22Rv1 (cell line): ENCODE measurements around the gene PCSK5.

Experiments used
- H3K27ac ChIP-seq: fragments of 450-650 bp; 2 replicates; pipeline ENCODE4 v1.5.1; 2017
- ZFX ChIP-seq: fragments of 450-650 bp; IDR thresholded peaks from 2 replicates; pipeline ENCODE4 v1.6.1; 2017; ENCODE audit warnings: antibody characterized with exemption, borderline replicate concordance
- TF ChIP-seq, protein P1 (sequence below): fragments of 450-650 bp; IDR thresholded peaks from 2 replicates; pipeline ENCODE4 v1.5.1; 2017; ENCODE audit warnings: mild to moderate bottlenecking

The PCSK5 gene

DNA sequence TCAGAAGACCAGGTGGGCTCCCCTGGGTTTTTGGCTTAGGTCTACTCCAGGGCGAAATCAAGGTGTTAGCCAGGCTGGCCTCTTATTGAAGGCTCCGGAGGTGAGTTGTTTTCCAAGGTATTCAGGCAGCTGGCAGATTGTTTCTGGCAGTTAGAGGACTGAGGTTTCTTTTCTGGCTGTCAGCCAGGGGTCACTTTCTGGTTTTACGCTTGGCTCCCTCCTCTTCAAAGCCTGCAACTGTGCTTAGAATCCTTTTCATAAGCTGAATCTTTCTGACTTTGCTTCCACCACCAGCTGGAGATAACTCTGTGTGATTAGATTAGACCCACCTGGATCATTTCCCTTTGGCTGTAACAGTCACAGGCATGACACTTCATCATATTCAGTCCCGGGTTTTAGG lies 479.1 kb downstream of the PCSK5 start:
- H3K27ac ChIP-seq: no peak overlapping the region
- TF ChIP-seq ZFX: no peak
- TF ChIP-seq, protein P1, sequence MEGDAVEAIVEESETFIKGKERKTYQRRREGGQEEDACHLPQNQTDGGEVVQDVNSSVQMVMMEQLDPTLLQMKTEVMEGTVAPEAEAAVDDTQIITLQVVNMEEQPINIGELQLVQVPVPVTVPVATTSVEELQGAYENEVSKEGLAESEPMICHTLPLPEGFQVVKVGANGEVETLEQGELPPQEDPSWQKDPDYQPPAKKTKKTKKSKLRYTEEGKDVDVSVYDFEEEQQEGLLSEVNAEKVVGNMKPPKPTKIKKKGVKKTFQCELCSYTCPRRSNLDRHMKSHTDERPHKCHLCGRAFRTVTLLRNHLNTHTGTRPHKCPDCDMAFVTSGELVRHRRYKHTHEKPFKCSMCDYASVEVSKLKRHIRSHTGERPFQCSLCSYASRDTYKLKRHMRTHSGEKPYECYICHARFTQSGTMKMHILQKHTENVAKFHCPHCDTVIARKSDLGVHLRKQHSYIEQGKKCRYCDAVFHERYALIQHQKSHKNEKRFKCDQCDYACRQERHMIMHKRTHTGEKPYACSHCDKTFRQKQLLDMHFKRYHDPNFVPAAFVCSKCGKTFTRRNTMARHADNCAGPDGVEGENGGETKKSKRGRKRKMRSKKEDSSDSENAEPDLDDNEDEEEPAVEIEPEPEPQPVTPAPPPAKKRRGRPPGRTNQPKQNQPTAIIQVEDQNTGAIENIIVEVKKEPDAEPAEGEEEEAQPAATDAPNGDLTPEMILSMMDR: no peak

DNA sequence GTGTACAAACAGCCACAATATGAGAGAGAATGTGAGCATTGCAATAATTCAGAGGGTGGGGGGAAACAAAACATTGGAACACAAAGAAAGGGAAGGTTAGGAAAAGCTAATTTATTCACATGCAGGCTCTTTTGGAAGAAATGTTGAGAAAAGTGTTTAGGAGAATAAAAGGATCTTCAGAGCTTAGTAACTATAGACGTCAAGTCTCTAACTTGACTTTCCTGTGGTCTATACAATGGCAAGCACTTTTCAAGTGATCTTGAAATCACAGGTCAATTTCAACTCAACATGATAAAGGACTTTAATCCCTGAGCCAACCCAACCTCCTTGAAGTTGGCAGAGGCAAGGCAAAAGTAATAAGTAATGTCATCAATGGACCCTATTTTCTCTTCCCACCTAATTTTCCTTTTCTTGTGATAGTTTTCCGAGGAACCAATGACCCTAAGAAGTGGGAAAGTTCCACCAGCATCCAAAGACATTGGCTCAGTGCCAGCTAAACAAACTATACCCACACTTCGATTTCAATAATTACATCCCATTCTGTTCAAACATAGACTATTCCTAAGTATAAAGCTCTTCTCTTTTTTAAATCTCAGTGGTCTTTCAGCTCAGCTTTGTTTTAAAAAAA lies 480.0 kb downstream of the PCSK5 start:
- TF ChIP-seq ZFX: no peak
- H3K27ac ChIP-seq: no peak overlapping the region

DNA sequence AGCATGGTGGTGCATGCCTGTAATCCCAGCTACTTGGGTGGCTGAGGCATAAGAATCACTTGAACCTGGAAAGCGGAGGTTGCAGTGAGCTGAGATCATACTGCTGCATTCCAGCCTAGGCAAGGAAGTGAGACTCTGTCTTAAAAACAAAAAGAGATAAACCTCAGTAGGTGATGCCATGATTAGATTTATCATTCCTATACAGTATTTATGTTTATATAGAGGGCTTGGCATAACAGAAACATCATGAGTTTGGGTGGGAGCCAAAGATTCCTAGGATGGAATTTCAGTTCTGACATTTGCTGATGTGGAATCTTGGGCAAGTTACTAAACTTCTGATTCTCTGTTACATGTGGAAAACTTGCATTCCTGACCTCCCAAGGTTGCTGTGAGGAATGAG lies 481.4 kb downstream of the PCSK5 start:
- no peak overlapping the region for H3K27ac ChIP-seq
- no peak for TF ChIP-seq ZFX
- TF ChIP-seq, protein P1: no peak

DNA sequence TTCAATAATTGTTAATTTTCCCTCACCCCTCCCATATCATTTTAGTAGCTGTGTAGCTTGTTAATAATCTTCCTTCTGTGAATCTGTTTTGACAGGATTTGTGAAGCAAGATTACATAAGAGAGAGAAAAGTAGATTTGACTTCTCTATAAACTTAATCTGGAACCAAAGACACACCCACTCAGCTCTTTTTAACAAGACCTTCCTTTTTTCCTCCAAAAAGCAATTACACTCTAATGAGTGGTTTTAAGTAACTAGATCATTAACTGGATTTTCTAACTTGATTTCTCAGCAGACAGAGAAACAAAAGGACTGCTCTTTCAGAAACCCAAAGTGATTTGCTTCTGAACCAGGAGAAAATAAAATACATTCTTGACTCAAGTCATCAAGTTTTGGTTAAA lies 481.9 kb downstream of the PCSK5 start:
- no peak for TF ChIP-seq ZFX
- TF ChIP-seq, protein P1: no peak

DNA sequence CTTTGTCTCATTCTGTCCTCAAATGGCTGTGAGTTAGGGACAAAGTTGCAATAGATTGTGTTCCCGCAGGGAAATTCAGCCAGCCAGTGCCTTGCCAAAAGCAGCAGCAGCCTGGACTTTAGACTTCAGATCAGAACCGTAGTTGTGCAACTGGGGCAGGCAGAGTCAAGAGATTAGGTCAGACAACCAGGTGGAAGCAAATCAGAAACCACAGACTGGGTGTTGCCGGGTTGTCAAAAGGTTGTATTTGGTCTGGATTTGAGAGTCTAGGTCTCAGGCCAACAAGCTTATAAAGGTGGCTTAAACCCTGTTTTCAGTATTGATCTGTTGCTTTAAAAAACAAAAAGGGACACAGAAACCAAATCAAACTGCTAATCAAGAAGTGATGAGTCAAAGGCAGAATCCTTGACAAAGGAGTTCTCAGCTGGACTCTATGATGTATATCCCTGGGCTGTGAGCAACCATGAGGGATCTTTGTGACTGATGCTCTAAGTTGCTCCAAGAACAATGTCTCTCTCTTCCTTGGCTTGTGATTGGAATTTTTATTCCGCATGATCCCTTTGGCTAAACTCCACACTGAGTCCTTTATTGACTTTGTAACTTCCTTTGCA lies 482.8 kb downstream of the PCSK5 start:
- H3K27ac ChIP-seq: no peak overlapping the region
- TF ChIP-seq, protein P1: no peak
- no peak for TF ChIP-seq ZFX

More for the DNA sequence above, 481.9 kb downstream of the PCSK5 start:
- no peak overlapping the region for H3K27ac ChIP-seq

DNA sequence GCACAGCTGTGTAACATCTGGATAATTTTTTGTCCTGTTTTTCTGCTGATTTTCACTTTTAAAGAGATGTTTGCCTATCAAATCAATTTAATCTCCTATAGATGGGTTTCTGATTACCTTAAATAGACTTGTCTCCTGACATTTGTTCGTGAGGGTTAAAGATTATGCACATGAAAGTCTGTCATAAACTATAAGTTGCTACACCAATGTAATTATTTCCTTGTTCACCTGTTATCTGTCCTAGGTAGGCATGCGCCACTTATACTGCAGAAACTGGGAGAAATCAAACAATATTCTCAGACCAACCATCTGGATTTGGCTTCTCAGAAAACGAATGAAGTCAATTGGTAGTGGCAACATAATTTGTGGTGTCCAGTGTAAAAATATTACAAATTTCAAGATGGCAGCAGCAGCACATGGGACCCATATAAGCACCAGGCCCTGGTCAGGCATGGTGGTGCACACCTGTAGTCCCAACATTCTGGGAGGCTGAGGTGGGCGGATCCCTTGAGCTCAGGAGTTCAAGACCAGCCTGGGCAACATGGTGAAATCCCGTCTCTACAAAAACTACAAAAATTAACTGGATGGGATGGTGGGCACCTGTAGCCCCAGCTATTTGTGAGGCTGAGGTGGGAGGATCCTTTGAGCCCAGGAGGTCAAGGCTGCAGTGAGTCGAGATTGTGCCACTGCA lies 483.5 kb downstream of the PCSK5 start:
- no peak for TF ChIP-seq ZFX
- TF ChIP-seq, protein P1: no peak
- no peak overlapping the region for H3K27ac ChIP-seq

DNA sequence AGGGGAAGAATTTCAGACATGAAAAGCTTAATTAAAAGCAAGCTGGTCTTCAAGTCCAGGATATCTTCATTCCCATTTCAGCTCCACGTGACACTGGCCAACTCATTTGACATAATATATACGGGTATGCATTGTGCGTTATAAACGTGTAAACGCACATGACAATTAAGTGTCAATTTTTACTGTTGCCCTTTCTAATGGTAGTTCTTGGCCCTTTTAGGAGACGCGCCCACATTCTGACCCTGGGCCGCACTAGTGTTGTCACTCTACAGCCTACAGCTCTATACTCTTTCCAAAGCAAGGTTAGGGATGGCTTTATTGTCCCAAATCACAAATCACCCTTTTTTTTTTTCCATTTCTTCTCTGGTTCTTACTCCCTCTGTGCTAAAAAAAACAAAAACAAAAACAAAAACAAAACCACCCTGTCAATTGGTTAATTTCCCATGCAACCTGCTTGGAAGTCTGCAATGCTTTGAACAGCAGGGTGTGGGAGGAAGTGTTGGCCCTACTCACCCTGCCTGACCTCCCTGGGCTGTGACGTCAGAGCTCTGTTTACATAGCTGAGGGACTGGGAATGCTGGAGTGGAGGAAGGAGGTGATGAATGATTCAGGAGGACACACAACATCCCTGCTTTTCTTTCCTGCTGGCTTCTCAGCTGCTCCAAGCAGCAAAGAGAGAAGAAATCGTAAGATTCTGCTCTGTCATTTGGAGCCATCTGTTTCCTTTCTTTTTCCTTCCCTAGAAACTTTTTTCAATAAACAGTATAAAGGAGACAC lies 484.5 kb downstream of the PCSK5 start:
- H3K27ac ChIP-seq: no peak overlapping the region
- no peak for TF ChIP-seq ZFX
- TF ChIP-seq, protein P1: no peak
